ENCODE results near the gene IGF2BP2.

The IGF2BP2 gene

GRCh38 chr3:185866995-185867394 is 42.2 kb upstream of the IGF2BP2 start:
- Histone ChIP-seq H3K79me2 (ENCODE audit: low read length) (no peaks in the 10 kb centered on the region), H3K27ac (ENCODE audit: low read length) (no peak overlapping the region), H3F3A (ENCODE audit: insufficient read depth, low read length) (no peaks in the 10 kb centered on the region), H2AFZ (ENCODE audit: low read length) (no peak overlapping the region), H3K9me3 (replicated peaks; ENCODE audit: insufficient read depth, low read length) (no peaks in the 10 kb centered on the region), H4K20me1 (ENCODE audit: insufficient read depth, low read length) (no peaks in the 10 kb centered on the region), H3K27me3 (replicated peaks; ENCODE audit: insufficient read depth, low read length) (no peaks in the 10 kb centered on the region), H3K36me3 (replicated peaks; ENCODE audit: insufficient read depth, low read length) (no peaks in the 10 kb centered on the region), H3K4me3 (ENCODE audit: low read length) (no peak overlapping the region), H3K9ac (ENCODE audit: low read length) (no peak overlapping the region), H3K4me2 (ENCODE audit: low read depth, low read length) (no peak overlapping the region), H3K9me2 (replicated peaks; ENCODE audit: insufficient read depth, low read length) (no peaks in the 10 kb centered on the region), H3K4me1 (ENCODE audit: low read length) (no peaks in the 10 kb centered on the region)
- DNase-seq, result no peak
- TF ChIP-seq EZH2 (optimal IDR thresholded peaks at IDR 0.05; ENCODE audit: low read depth, low read length) (no peak), CTCF (IDR thresholded peaks at IDR 0.05; ENCODE audit: low read length) (no peak), EZH2phosphoT487 (IDR thresholded peaks at IDR 0.05; ENCODE audit: low read length) (no peak)

- Histone ChIP-seq H3K27me3 (replicated peaks; ENCODE audit: insufficient read depth, low read length) (no peaks in the 10 kb centered on the region), H3K9me2 (replicated peaks; ENCODE audit: insufficient read depth, low read length) (no peaks in the 10 kb centered on the region), H3K36me3 (replicated peaks; ENCODE audit: insufficient read depth, low read length) (no peaks in the 10 kb centered on the region), H3K9me3 (replicated peaks; ENCODE audit: insufficient read depth, low read length) (no peaks in the 10 kb centered on the region), H3K79me2 (ENCODE audit: low read length) (no peaks in the 10 kb centered on the region), H3K4me3 (ENCODE audit: low read length) (no peak overlapping the region), H4K20me1 (ENCODE audit: insufficient read depth, low read length) (no peaks in the 10 kb centered on the region), H3K27ac (ENCODE audit: low read length) (no peak overlapping the region), H3K4me2 (ENCODE audit: low read depth, low read length) (no peak overlapping the region), H3F3A (ENCODE audit: insufficient read depth, low read length) (no peaks in the 10 kb centered on the region), H3K4me1 (ENCODE audit: low read length) (no peaks in the 10 kb centered on the region), H2AFZ (ENCODE audit: low read length) (no peak overlapping the region), H3K9ac (ENCODE audit: low read length) (no peak overlapping the region)
- no peak for DNase-seq
- TF ChIP-seq CTCF (IDR thresholded peaks at IDR 0.05; ENCODE audit: low read length) (no peak), EZH2phosphoT487 (IDR thresholded peaks at IDR 0.05; ENCODE audit: low read length) (no peak), EZH2 (optimal IDR thresholded peaks at IDR 0.05; ENCODE audit: low read depth, low read length) (no peak)
These were observed 41.7 kb upstream of the IGF2BP2 start for GRCh38 chr3:185866555-185866954.

- TF ChIP-seq CTCF (IDR thresholded peaks at IDR 0.05; ENCODE audit: low read length), result no peak
- TF ChIP-seq EZH2phosphoT487 (IDR thresholded peaks at IDR 0.05; ENCODE audit: low read length), result no peak
- no peak for TF ChIP-seq EZH2 (optimal IDR thresholded peaks at IDR 0.05; ENCODE audit: low read depth, low read length)
- Histone ChIP-seq H3K9ac (ENCODE audit: low read length) (no peak overlapping the region), H3K79me2 (ENCODE audit: low read length) (no peaks in the 10 kb centered on the region), H2AFZ (ENCODE audit: low read length) (no peak overlapping the region), H3K27me3 (replicated peaks; ENCODE audit: insufficient read depth, low read length) (no peaks in the 10 kb centered on the region), H3F3A (ENCODE audit: insufficient read depth, low read length) (no peaks in the 10 kb centered on the region), H3K4me1 (ENCODE audit: low read length) (no peaks in the 10 kb centered on the region), H3K4me2 (ENCODE audit: low read depth, low read length) (no peak overlapping the region), H3K36me3 (replicated peaks; ENCODE audit: insufficient read depth, low read length) (no peaks in the 10 kb centered on the region), H3K4me3 (ENCODE audit: low read length) (no peak overlapping the region), H3K9me3 (replicated peaks; ENCODE audit: insufficient read depth, low read length) (no peaks in the 10 kb centered on the region), H3K27ac (ENCODE audit: low read length) (no peak overlapping the region), H3K9me2 (replicated peaks; ENCODE audit: insufficient read depth, low read length) (no peaks in the 10 kb centered on the region), H4K20me1 (ENCODE audit: insufficient read depth, low read length) (no peaks in the 10 kb centered on the region)
- DNase-seq, result no peak
These were observed 40.4 kb upstream of the IGF2BP2 start for GRCh38 chr3:185865247-185865646.

All from MM.1S (cell line).